H9 (cell line): ENCODE results near the gene CYP39A1. TPM values are rescaled to one million over a fixed set of nuclear protein-coding genes. Genes with fewer than 3 reads are reported as not detected.

Experiments
- DNase-seq: peaks from one replicate; pipeline ENCODE4 v3.0.0-alpha.2; 2017
- H2AFZ ChIP-seq: one replicate; pipeline ENCODE4 v1.6.1; 2013; ENCODE audit warnings: mild to moderate bottlenecking, low read length, control low read depth, moderate library complexity
- H2AK5ac ChIP-seq: 2 replicates; pipeline ENCODE4 v1.6.1; 2013; ENCODE audit warnings: low read length, control low read depth, mixed read lengths; ENCODE audit not compliant: insufficient read length
- H2BK120ac ChIP-seq: one replicate; pipeline ENCODE4 v1.6.1; 2013; ENCODE audit warnings: low read depth, mild to moderate bottlenecking, low read length, control low read depth, inconsistent platforms; ENCODE audit not compliant: poor library complexity, severe bottlenecking
- H2BK12ac ChIP-seq: 2 replicates; pipeline ENCODE4 v1.6.1; 2013; ENCODE audit warnings: low read length, control low read depth, mixed read lengths, low read depth; ENCODE audit not compliant: insufficient read length
- H2BK15ac ChIP-seq: 2 replicates; pipeline ENCODE4 v1.6.1; 2013; ENCODE audit warnings: low read depth, low read length, control low read depth
- H2BK20ac ChIP-seq: one replicate; pipeline ENCODE4 v1.6.1; 2013; ENCODE audit warnings: low read depth, mild to moderate bottlenecking, low read length, control low read depth, inconsistent platforms; ENCODE audit not compliant: poor library complexity, severe bottlenecking
- H2BK5ac ChIP-seq: 2 replicates; pipeline ENCODE4 v1.6.1; 2013; ENCODE audit warnings: low read length, control low read depth, mixed read lengths; ENCODE audit not compliant: insufficient read length
- H3K14ac ChIP-seq: 2 replicates; pipeline ENCODE4 v1.6.1; 2013; ENCODE audit warnings: low read length, control low read depth; ENCODE audit not compliant: insufficient read depth
- H3K18ac ChIP-seq: 2 replicates; pipeline ENCODE4 v1.6.1; 2013; ENCODE audit warnings: low read depth, mild to moderate bottlenecking, mixed read lengths, low read length, control low read depth; ENCODE audit not compliant: insufficient read length
- H3K23ac ChIP-seq: 2 replicates; pipeline ENCODE4 v1.6.1; 2013; ENCODE audit warnings: low read length, control low read depth, mixed read lengths, low read depth; ENCODE audit not compliant: insufficient read length
- H3K23me2 ChIP-seq: 2 replicates; pipeline ENCODE4 v1.6.1; 2013; ENCODE audit warnings: low read depth, mild to moderate bottlenecking, mixed read lengths, low read length, control low read depth; ENCODE audit not compliant: insufficient read length, poor library complexity, severe bottlenecking
- H3K27ac ChIP-seq: 2 replicates; pipeline ENCODE4 v1.5.1; 2013; ENCODE audit warnings: low read length, control low read depth, mixed read lengths, low read depth; ENCODE audit not compliant: insufficient read length
- H3K27me3 ChIP-seq: 2 replicates; pipeline ENCODE4 v1.6.1; 2013; ENCODE audit warnings: low read length, control low read depth, inconsistent platforms; ENCODE audit not compliant: insufficient read depth
- H3K4ac ChIP-seq: 2 replicates; pipeline ENCODE4 v1.6.1; 2013; ENCODE audit warnings: low read depth, mild to moderate bottlenecking, control low read depth, inconsistent platforms, low read length, moderate library complexity
- H3K4me1 ChIP-seq: 2 replicates; pipeline ENCODE4 v1.6.1; 2013; ENCODE audit warnings: low read length, control low read depth, inconsistent platforms; ENCODE audit not compliant: insufficient read depth
- H3K4me2 ChIP-seq: 2 replicates; pipeline ENCODE4 v1.6.1; 2013; ENCODE audit warnings: low read length, control low read depth, mixed read lengths; ENCODE audit not compliant: insufficient read length, insufficient read depth
- H3K56ac ChIP-seq: 2 replicates; pipeline ENCODE4 v1.6.1; 2013; ENCODE audit warnings: low read depth, mild to moderate bottlenecking, mixed read lengths, low read length, control low read depth; ENCODE audit not compliant: insufficient read length
- H3K79me1 ChIP-seq: 2 replicates; pipeline ENCODE4 v1.6.1; 2013; ENCODE audit warnings: low read depth, mild to moderate bottlenecking, moderate library complexity, low read length, control low read depth, inconsistent platforms; ENCODE audit not compliant: insufficient read depth, poor library complexity, severe bottlenecking
- H3K79me2 ChIP-seq: 2 replicates; pipeline ENCODE4 v1.6.1; 2013; ENCODE audit warnings: low read length, control low read depth, inconsistent platforms; ENCODE audit not compliant: insufficient read depth
- H3K9ac ChIP-seq: 2 replicates; pipeline ENCODE4 v1.6.1; 2013; ENCODE audit warnings: low read length, control low read depth, mixed read lengths; ENCODE audit not compliant: insufficient read length; ENCODE audit errors: extremely low read depth
- H3K9me3 ChIP-seq: one replicate; pipeline ENCODE4 v1.6.1; 2013; ENCODE audit warnings: low read depth, low read length, inconsistent platforms; ENCODE audit not compliant: control insufficient read depth
- H3T11ph ChIP-seq: one replicate; pipeline ENCODE4 v1.6.1; 2013; ENCODE audit warnings: mild to moderate bottlenecking, low read length, control low read depth, inconsistent platforms
- H4K20me1 ChIP-seq: one replicate; pipeline ENCODE4 v1.6.1; 2013; ENCODE audit not compliant: control insufficient read depth, insufficient read length, insufficient read depth
- H4K5ac ChIP-seq: 2 replicates; pipeline ENCODE4 v1.6.1; 2013; ENCODE audit warnings: low read depth, mild to moderate bottlenecking, mixed read lengths, low read length, control low read depth; ENCODE audit not compliant: insufficient read length
- H4K8ac ChIP-seq: replicated peaks from 2 replicates; pipeline ENCODE4 v1.6.1; 2013; ENCODE audit warnings: low read length, control low read depth, mixed read lengths, low read depth; ENCODE audit not compliant: insufficient read length
- H4K91ac ChIP-seq: 2 replicates; pipeline ENCODE4 v1.6.1; 2013; ENCODE audit warnings: low read depth, mild to moderate bottlenecking, moderate library complexity, mixed read lengths, low read length, control low read depth; ENCODE audit not compliant: insufficient read length
- H3K27ac Mint-ChIP-seq, 3 experiments: 2 replicates in 2 of 3; 3 replicates in 1 of 3; pipeline ENCODE4 v1.8.0; 2020 to 2021; ENCODE audit warnings: mixed read lengths in 3 of 3, mild to moderate bottlenecking in 1 of 3, moderate library complexity in 1 of 3
- H3K27me3 Mint-ChIP-seq: 2 replicates; pipeline ENCODE4 v1.8.0; 2021; ENCODE audit warnings: low read depth, mild to moderate bottlenecking, moderate library complexity, mixed read lengths
- H3K36me3 Mint-ChIP-seq, 3 experiments: 2 replicates in 2 of 3; 3 replicates in 1 of 3; pipeline ENCODE4 v1.8.0; 2020 to 2021; ENCODE audit warnings: low read depth in 3 of 3, mixed read lengths in 3 of 3; ENCODE audit not compliant: insufficient read depth in 1 of 3
- H3K4me1 Mint-ChIP-seq, 2 experiments: 2 replicates each; pipeline ENCODE4 v1.8.0; 2020; ENCODE audit warnings: mixed read lengths in 2 of 2
- H3K4me3 Mint-ChIP-seq, 2 experiments: 2 replicates in 1 of 2; 3 replicates in 1 of 2; pipeline ENCODE4 v1.8.0; 2020 to 2021; ENCODE audit warnings: mild to moderate bottlenecking in 2 of 2, mixed read lengths in 2 of 2, moderate library complexity in 1 of 2
- H3K9me3 Mint-ChIP-seq, 2 experiments: 2 replicates in 1 of 2; 3 replicates in 1 of 2; pipeline ENCODE4 v1.8.0; 2020; ENCODE audit warnings: mild to moderate bottlenecking in 2 of 2, mixed read lengths in 2 of 2, moderate library complexity in 1 of 2
- WGBS: extraction: QIAGEN DNeasy Blood & Tissue Kit; methylation state at CpG from one replicate; pipeline ENCODE4 v1.1.7; 2013; ENCODE audit warnings: missing lambda C conversion rate, low lambda C conversion rate, mixed read lengths; ENCODE audit not compliant: insufficient read length; ENCODE audit errors: extremely low coverage; 5-methylcytosine and 5-hydroxymethylcytosine counted together
- total RNA-seq: library from RNA; stranded (reverse); gene quantifications from 2 replicates; pipeline ENCODE4 v1.2.1, GENCODE V29; 2021
- TF ChIP-seq, protein P1 (sequence below): fragments of 200-600 bp; sonication (generic); conservative IDR thresholded peaks from 3 replicates; pipeline ENCODE4 v1.8.0; 2021; ENCODE audit warnings: antibody characterized with exemption, mild to moderate bottlenecking

CYP39A1 gene
- total RNA-seq, 1 experiment from 2014 or later: 0.50 TPM

DNA sequence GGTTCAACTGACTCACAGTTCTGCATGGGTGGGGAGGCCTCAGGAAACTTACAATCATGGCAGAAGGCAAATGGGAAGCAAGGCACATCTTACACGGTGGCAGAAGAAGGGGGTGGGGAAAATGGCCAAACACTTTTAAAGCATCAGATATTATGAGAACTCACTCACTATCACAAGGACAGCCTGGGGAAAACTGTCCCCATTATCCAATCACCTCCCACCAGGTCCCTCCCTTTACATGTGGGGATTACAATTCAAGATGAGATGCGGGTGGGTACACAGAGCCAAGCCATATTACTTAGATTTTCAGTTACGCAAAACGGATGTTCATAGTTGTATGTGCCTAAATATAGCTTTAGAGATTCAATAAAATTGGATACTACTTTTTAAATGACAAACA is 25.6 kb downstream of the CYP39A1 start:
- H3K27me3 ChIP-seq: no peaks in the 10 kb centered on the region
- no peak overlapping the region for H2AFZ ChIP-seq
- H3K79me1 ChIP-seq: no peaks in the 10 kb centered on the region
- no peaks in the 10 kb centered on the region for H3K36me3 Mint-ChIP-seq
- H2BK12ac ChIP-seq: no peak overlapping the region
- no CpG with 5 or more reads among the region's 4 CpGs for WGBS
- no peak overlapping the region for H3K18ac ChIP-seq
- no peaks in the 10 kb centered on the region for H3K79me2 ChIP-seq
- no peak overlapping the region for H3K27ac Mint-ChIP-seq
- H3K23me2 ChIP-seq: no peaks in the 10 kb centered on the region
- no peaks in the 10 kb centered on the region for H3K9me3 ChIP-seq
- H3K9ac ChIP-seq: no peak overlapping the region
- no peak overlapping the region for H3K27ac ChIP-seq
- H3K4me1 ChIP-seq: no peaks in the 10 kb centered on the region
- H3K4me3 Mint-ChIP-seq: no peak overlapping the region
- H2AK5ac ChIP-seq: no peak overlapping the region
- H3K4me1 Mint-ChIP-seq: no peaks in the 10 kb centered on the region; a peak in 1 of 4 replicates
- H3T11ph ChIP-seq: no peak overlapping the region
- H3K4ac ChIP-seq: no peak overlapping the region
- DNase-seq: no peak
- no peaks in the 10 kb centered on the region for H3K27me3 Mint-ChIP-seq
- no peak overlapping the region for H3K23ac ChIP-seq
- H4K5ac ChIP-seq: no peak overlapping the region
- H4K20me1 ChIP-seq: no peaks in the 10 kb centered on the region
- no peak overlapping the region for H2BK5ac ChIP-seq
- H2BK20ac ChIP-seq: no peak overlapping the region
- H3K9me3 Mint-ChIP-seq: no peaks in the 10 kb centered on the region; a peak in 1 of 5 replicates
- H4K91ac ChIP-seq: no peak overlapping the region
- H2BK120ac ChIP-seq: no peak overlapping the region
- TF ChIP-seq, protein P1, sequence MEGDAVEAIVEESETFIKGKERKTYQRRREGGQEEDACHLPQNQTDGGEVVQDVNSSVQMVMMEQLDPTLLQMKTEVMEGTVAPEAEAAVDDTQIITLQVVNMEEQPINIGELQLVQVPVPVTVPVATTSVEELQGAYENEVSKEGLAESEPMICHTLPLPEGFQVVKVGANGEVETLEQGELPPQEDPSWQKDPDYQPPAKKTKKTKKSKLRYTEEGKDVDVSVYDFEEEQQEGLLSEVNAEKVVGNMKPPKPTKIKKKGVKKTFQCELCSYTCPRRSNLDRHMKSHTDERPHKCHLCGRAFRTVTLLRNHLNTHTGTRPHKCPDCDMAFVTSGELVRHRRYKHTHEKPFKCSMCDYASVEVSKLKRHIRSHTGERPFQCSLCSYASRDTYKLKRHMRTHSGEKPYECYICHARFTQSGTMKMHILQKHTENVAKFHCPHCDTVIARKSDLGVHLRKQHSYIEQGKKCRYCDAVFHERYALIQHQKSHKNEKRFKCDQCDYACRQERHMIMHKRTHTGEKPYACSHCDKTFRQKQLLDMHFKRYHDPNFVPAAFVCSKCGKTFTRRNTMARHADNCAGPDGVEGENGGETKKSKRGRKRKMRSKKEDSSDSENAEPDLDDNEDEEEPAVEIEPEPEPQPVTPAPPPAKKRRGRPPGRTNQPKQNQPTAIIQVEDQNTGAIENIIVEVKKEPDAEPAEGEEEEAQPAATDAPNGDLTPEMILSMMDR: no peak
- H3K14ac ChIP-seq: no peak overlapping the region
- H3K56ac ChIP-seq: no peak overlapping the region
- no peak overlapping the region for H3K4me2 ChIP-seq
- H4K8ac ChIP-seq: no peak overlapping the region
- H2BK15ac ChIP-seq: no peak overlapping the region
